ENCODE measurements around the gene ARRB1.

DNA sequence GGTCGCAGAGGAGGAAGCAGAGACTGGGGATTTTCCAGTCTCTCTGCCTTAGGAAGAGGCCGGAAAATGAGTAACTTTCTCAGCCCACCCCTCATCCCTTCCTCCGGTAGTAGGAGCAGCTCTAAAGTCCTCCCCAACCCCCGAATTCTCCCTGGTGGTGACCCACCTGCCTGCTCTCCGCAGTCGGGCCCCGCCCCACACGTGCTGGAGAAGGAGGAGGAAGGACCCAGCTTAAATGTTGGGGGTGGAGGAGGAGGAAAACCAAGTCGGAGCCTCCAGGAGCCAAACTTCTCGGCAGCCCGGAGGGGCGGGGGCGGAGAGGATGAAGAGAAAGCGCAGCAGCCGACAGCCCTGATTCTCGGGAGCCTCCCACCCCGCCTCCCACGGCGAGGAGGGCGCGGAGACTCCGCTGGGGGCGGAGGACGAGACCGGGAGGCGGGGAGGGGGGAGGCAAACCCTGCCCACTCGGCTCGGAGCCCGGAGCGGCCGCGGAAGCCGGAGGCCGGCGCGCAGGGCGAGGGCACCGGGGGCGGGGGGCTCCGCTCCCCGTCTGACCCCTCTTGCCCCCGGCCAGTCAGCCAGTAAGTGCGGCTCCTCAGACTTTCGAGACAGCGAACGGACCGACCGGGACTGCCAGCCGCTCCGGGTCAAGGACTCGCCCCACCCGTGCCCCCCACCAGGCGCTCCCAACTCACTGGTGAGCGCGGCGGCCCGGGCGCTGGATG lies 111.0 kb downstream of the ARRB1 start, which contains the start of gene TPBGL:
- TF ChIP-seq TAF1 (IDR thresholded peaks at IDR 0.05; ENCODE audit: borderline replicate concordance, low read depth, low read length), result no peak
- no peak for TF ChIP-seq POLR2A (IDR thresholded peaks at IDR 0.05; ENCODE audit: low read depth, low read length)

Measured in GM12892 (cell line).